Neutrophil (primary cell): Measurements from ENCODE around the gene RIN1.

Experiments
- H3K27ac ChIP-seq: fragments of 200-600 bp; sonication (generic); 2 replicates; pipeline ENCODE4 v1.5.1; 2016; ENCODE audit warnings: mild to moderate bottlenecking, moderate library complexity
- H3K27me3 ChIP-seq: fragments of 200-600 bp; sonication (generic); 2 replicates; pipeline ENCODE4 v1.6.0; 2016; ENCODE audit warnings: mild to moderate bottlenecking
- H3K36me3 ChIP-seq: fragments of 200-600 bp; sonication (generic); 2 replicates; pipeline ENCODE4 v1.5.1; 2017
- H3K4me1 ChIP-seq, 2 experiments: fragments of 200-600 bp in 1 of 2; sonication (generic) in 1 of 2; 1 replicate in 1 of 2; 2 replicates in 1 of 2; pipeline versions ENCODE4 v1.5.1 to v1.6.1; 2013 to 2016; ENCODE audit warnings: low read depth in 1 of 2, low read length in 1 of 2, mild to moderate bottlenecking in 1 of 2, moderate library complexity in 1 of 2; ENCODE audit not compliant: control insufficient read depth in 1 of 2, insufficient read depth in 1 of 2
- H3K4me3 ChIP-seq, 2 experiments: fragments of 200-600 bp in 1 of 2; sonication (generic) in 1 of 2; 1 replicate in 1 of 2; 2 replicates in 1 of 2; pipeline ENCODE4 v1.5.1; 2013 to 2016; ENCODE audit warnings: low read depth in 1 of 2, low read length in 1 of 2, mild to moderate bottlenecking in 1 of 2, moderate library complexity in 1 of 2
- H3K9me3 ChIP-seq: fragments of 200-600 bp; sonication (generic); 2 replicates; pipeline ENCODE4 v1.5.1; 2016
- CTCF ChIP-seq: fragments of 200-600 bp; sonication (generic); IDR thresholded peaks from 2 replicates; pipeline ENCODE4 v1.5.1; 2016; ENCODE audit warnings: antibody characterized with exemption

RIN1 gene

GRCh38 chr11:66290330-66290621 is 46.0 kb downstream of the RIN1 start:
- Histone ChIP-seq H3K4me1 (peaks cover 20 to 24% of the 10 kb centered on the region in 2 experiments), H3K27me3 (peaks cover 59% of the 10 kb centered on the region), H3K27ac (no peak overlapping the region), H3K9me3 (no peaks in the 10 kb centered on the region), H3K4me3 (no peak overlapping the region), H3K36me3 (no peaks in the 10 kb centered on the region)
- TF ChIP-seq CTCF = no peak

- H3K9me3 ChIP-seq = no peaks in the 10 kb centered on the region
- TF ChIP-seq CTCF = no peak
- H3K36me3 ChIP-seq = no peaks in the 10 kb centered on the region
- peaks cover 20 to 24% of the 10 kb centered on the region in 2 experiments for H3K4me1 ChIP-seq
- H3K27ac ChIP-seq = peak overlapping the region; percentile 65
- H3K4me3 ChIP-seq = peak overlapping the region; percentile 69 to 86
- peaks cover 55% of the 10 kb centered on the region for H3K27me3 ChIP-seq
Measured at GRCh38 chr11:66289548-66290329, 46.5 kb downstream of the RIN1 start.

- H3K27ac ChIP-seq = peak within 1 kb of the TSS; percentile 65
- peaks cover 20 to 24% of the 10 kb centered on the region in 2 experiments for H3K4me1 ChIP-seq
- no peaks in the 10 kb centered on the region for H3K36me3 ChIP-seq
- H3K4me3 ChIP-seq = peak within 1 kb of the TSS; percentile 69 to 86
- peaks cover 46% of the 10 kb centered on the region for H3K27me3 ChIP-seq
- peak; percentile 54 for TF ChIP-seq CTCF
- H3K9me3 ChIP-seq = no peaks in the 10 kb centered on the region
Measured at GRCh38 chr11:66288671-66289547, 47.3 kb downstream of the RIN1 start, which contains the start of gene YIF1A. Gene YIF1A (minus strand): TSS chr11:66289143. CDS start chr11:66288985, 158 bp downstream.

- Histone ChIP-seq H3K36me3 (no peaks in the 10 kb centered on the region), H3K27ac (peak overlapping the region; percentile 65), H3K9me3 (no peaks in the 10 kb centered on the region), H3K4me1 (peaks cover 20 to 24% of the 10 kb centered on the region in 2 experiments), H3K4me3 (peak overlapping the region; percentile 69 to 86), H3K27me3 (peaks cover 38% of the 10 kb centered on the region)
- TF ChIP-seq CTCF = no peak
Measured at GRCh38 chr11:66287889-66288670, 48.2 kb downstream of the RIN1 start.

GRCh38 chr11:66287211-66287888 is 48.9 kb downstream of the RIN1 start:
- TF ChIP-seq CTCF = no peak
- Histone ChIP-seq H3K27ac (no peak overlapping the region), H3K36me3 (no peaks in the 10 kb centered on the region), H3K27me3 (peaks cover 31% of the 10 kb centered on the region), H3K9me3 (no peaks in the 10 kb centered on the region), H3K4me1 (peaks cover 23 to 30% of the 10 kb centered on the region in 2 experiments), H3K4me3 (no peak overlapping the region)
